ENCODE results near the gene PCK1. TPM values are rescaled to one million over a fixed set of nuclear protein-coding genes. Genes with fewer than 3 reads are reported as not detected.
A peak's percentile ranks its signal among the peaks of the same experiment; 100 is the strongest.
"Not testable (repeated sequence)": the region's sequence is repeated elsewhere in the genome, so short reads cannot be mapped to it uniquely, and the experiment has no call there.

Gene PCK1
- total RNA-seq (100 to 1,000 TPM in 1 of 7 donors, 1 to 10 TPM in 4, under 1 TPM in 2; 0.47 to 133 (median 2.0) TPM), polyA plus RNA-seq (under 1 TPM; 0.30 to 0.54 TPM)
- long read RNA-seq, donor 1, result 0 reads
- long read RNA-seq, donor 2, result 0 reads
- long read RNA-seq, donor 3, result 0 reads

- WGBS, 3 donors, result 27 to 31% (median 28%) methylated on average over 14 of the region's 14 CpGs
- Histone ChIP-seq H3K36me3 (no peaks in the 10 kb centered on the region), H3K9me3 (no peaks in the 10 kb centered on the region), H3K4me3 (peak within 1 kb of the TSS; percentile 20), H3K4me1 (ENCODE audit: insufficient read depth) (peaks cover 5% of the 10 kb centered on the region), H3K27me3 (no peaks in the 10 kb centered on the region), H3K27ac (no peak within 1 kb of the TSS)
- peak; percentile 53 to 83 (median 72) for DNase-seq
- no peak for TF ChIP-seq CTCF (IDR thresholded peaks at IDR 0.05)
- TF ChIP-seq POLR2A (IDR thresholded peaks at IDR 0.05), result no peak
- TF ChIP-seq EP300 (IDR thresholded peaks at IDR 0.05), result no peak
- intact Hi-C loops (cut with DNase I), result no loop called here
Measured at GRCh38 chr20:57560554-57561355, at the start of gene PCK1. PCK1 (plus strand) TSS chr20:57561110; CDS start chr20:57561412, 302 bp downstream.

GRCh38 chr20:57511709-57512108 is 49.2 kb upstream of the PCK1 start:
- H3K9me3 ChIP-seq; H3K36me3 ChIP-seq; H3K4me3 ChIP-seq; DNase-seq; H3K27me3 ChIP-seq; H3K4me1 ChIP-seq (ENCODE audit: insufficient read depth); H3K27ac ChIP-seq: not testable (repeated sequence)
- intact Hi-C loops (cut with DNase I), result loop anchor here in 2 of 4 donors (5.0 to 10.0 kb wide), 3 partner anchors 81 to 703 kb away; no protein-coding TSS in a partner anchor
- 87 to 91% (median 89%) methylated on average over 7 of the region's 7 CpGs for WGBS, 3 donors

- no peaks in the 10 kb centered on the region for H3K4me1 ChIP-seq (ENCODE audit: insufficient read depth)
- no peak for DNase-seq
- no peaks in the 10 kb centered on the region for H3K36me3 ChIP-seq
- H3K27me3 ChIP-seq, result no peaks in the 10 kb centered on the region
- intact Hi-C loops (cut with DNase I), result loop anchor here in 2 of 4 donors (5.0 to 10.0 kb wide), 3 partner anchors 80 to 702 kb away; no protein-coding TSS in a partner anchor
- no peak overlapping the region for H3K27ac ChIP-seq
- no peak overlapping the region for H3K4me3 ChIP-seq
- H3K9me3 ChIP-seq, result no peaks in the 10 kb centered on the region
- 84 to 90% (median 87%) methylated on average over 5 of the region's 5 CpGs for WGBS, 3 donors
- TF ChIP-seq EP300 (IDR thresholded peaks at IDR 0.05), result no peak
- TF ChIP-seq POLR2A (IDR thresholded peaks at IDR 0.05), result no peak
- no peak for TF ChIP-seq CTCF (IDR thresholded peaks at IDR 0.05)
Measured at GRCh38 chr20:57512432-57512831, 48.5 kb upstream of the PCK1 start.

- no peak for DNase-seq
- Histone ChIP-seq H3K27ac (no peak overlapping the region), H3K4me3 (no peak overlapping the region), H3K4me1 (ENCODE audit: insufficient read depth) (no peaks in the 10 kb centered on the region), H3K36me3 (no peaks in the 10 kb centered on the region), H3K27me3 (no peaks in the 10 kb centered on the region), H3K9me3 (no peaks in the 10 kb centered on the region)
- intact Hi-C loops (cut with DNase I), result loop anchor here in 2 of 4 donors (5.0 to 10.0 kb wide), 3 partner anchors 79 to 702 kb away; no protein-coding TSS in a partner anchor
- TF ChIP-seq CTCF (IDR thresholded peaks at IDR 0.05) (no peak), POLR2A (IDR thresholded peaks at IDR 0.05) (no peak), EP300 (IDR thresholded peaks at IDR 0.05) (no peak)
- WGBS, 3 donors, result 68 to 78% (median 78%) methylated on average over 1 of the region's 1 CpG
Measured at GRCh38 chr20:57513199-57513598, 47.7 kb upstream of the PCK1 start.

Measured in ovary (tissue), 10 donors.